GM23338 (cell line): ENCODE results near the gene EXOC4. TPM values are rescaled to one million over a fixed set of nuclear protein-coding genes. Genes with fewer than 3 reads are reported as not detected.

ENCODE experiments used
- ATAC-seq: fragments of 200-7000 bp; cut with Tn5 transposase; 3 replicates; pipeline ENCODE4 v1.9.1; 2020
- DNase-seq: peaks from one replicate; pipeline ENCODE4 v3.0.0-alpha.2; 2015; ENCODE audit warnings: low spot score
- H2AFZ ChIP-seq: fragments of 200-600 bp; sonication (generic); 2 replicates; pipeline ENCODE4 v1.8.0; 2016; ENCODE audit warnings: antibody characterized with exemption, mild to moderate bottlenecking, moderate library complexity
- H3F3A ChIP-seq: fragments of 200-600 bp; sonication (generic); replicated peaks from 2 replicates; pipeline ENCODE4 v1.8.0; 2017; ENCODE audit warnings: antibody characterized with exemption, mixed run types, low read depth
- H3K27ac ChIP-seq: fragments of 200-600 bp; sonication (generic); 2 replicates; pipeline ENCODE4 v1.6.1; 2016; ENCODE audit warnings: low read depth
- H3K27me3 ChIP-seq: fragments of 200-600 bp; sonication (generic); 2 replicates; pipeline ENCODE4 v1.8.0; 2016; ENCODE audit warnings: mild to moderate bottlenecking, mixed run types, moderate library complexity; ENCODE audit not compliant: insufficient read depth
- H3K36me3 ChIP-seq: fragments of 200-600 bp; sonication (generic); 2 replicates; pipeline ENCODE4 v1.8.0; 2016; ENCODE audit warnings: mild to moderate bottlenecking; ENCODE audit not compliant: insufficient read depth
- H3K4me1 ChIP-seq: fragments of 200-600 bp; sonication (generic); 2 replicates; pipeline ENCODE4 v1.8.0; 2016; ENCODE audit warnings: mild to moderate bottlenecking, moderate library complexity; ENCODE audit not compliant: insufficient read depth
- H3K4me2 ChIP-seq: fragments of 200-600 bp; sonication (generic); 2 replicates; pipeline ENCODE4 v1.7.1; 2017; ENCODE audit warnings: mixed run types
- H3K4me3 ChIP-seq: fragments of 200-600 bp; sonication (generic); 2 replicates; pipeline ENCODE4 v1.6.1; 2016; ENCODE audit warnings: mixed run types
- H3K79me2 ChIP-seq: fragments of 200-600 bp; sonication (generic); replicated peaks from 2 replicates; pipeline ENCODE4 v1.8.0; 2017; ENCODE audit warnings: mild to moderate bottlenecking; ENCODE audit not compliant: insufficient read depth
- H3K9me2 ChIP-seq: fragments of 200-600 bp; sonication (generic); 2 replicates; pipeline ENCODE4 v1.8.0; 2017; ENCODE audit not compliant: insufficient read depth
- H4K20me1 ChIP-seq: fragments of 200-600 bp; sonication (generic); replicated peaks from 2 replicates; pipeline ENCODE4 v1.8.0; 2017; ENCODE audit warnings: mild to moderate bottlenecking; ENCODE audit not compliant: insufficient read depth
- H3K27ac Mint-ChIP-seq: 2 replicates; pipeline ENCODE4 v1.8.0; 2020; ENCODE audit warnings: inconsistent platforms, mild to moderate bottlenecking, moderate library complexity, mixed read lengths
- H3K27me3 Mint-ChIP-seq: 3 replicates; pipeline ENCODE4 v1.8.0; 2022; ENCODE audit warnings: low read depth, mild to moderate bottlenecking, moderate library complexity, mixed read lengths, inconsistent platforms; ENCODE audit not compliant: insufficient read depth, poor library complexity
- H3K36me3 Mint-ChIP-seq: 3 replicates; pipeline ENCODE4 v1.8.0; 2021; ENCODE audit warnings: low read depth, mild to moderate bottlenecking, inconsistent platforms, moderate library complexity, mixed read lengths
- H3K4me1 Mint-ChIP-seq: 3 replicates; pipeline ENCODE4 v1.8.0; 2020; ENCODE audit warnings: mild to moderate bottlenecking, inconsistent platforms, mixed read lengths
- H3K4me3 Mint-ChIP-seq: 3 replicates; pipeline ENCODE4 v1.8.0; 2021; ENCODE audit warnings: moderate library complexity, mild to moderate bottlenecking, inconsistent platforms, mixed read lengths
- H3K9me3 Mint-ChIP-seq: 3 replicates; pipeline ENCODE4 v1.8.0; 2020; ENCODE audit warnings: moderate library complexity, mild to moderate bottlenecking, inconsistent platforms, mixed read lengths
- CREB1 ChIP-seq: fragments of 250-450 bp; sonication (Bioruptor Pico); IDR thresholded peaks from 2 replicates; pipeline ENCODE4 v1.5.0; 2020; ENCODE audit warnings: low read depth, mild to moderate bottlenecking, moderate library complexity
- EZH2 ChIP-seq: fragments of 200-600 bp; sonication (generic); IDR thresholded peaks from one replicate; pipeline ENCODE4 v1.8.0; 2017; ENCODE audit warnings: antibody characterized with exemption, mild to moderate bottlenecking, low read depth; ENCODE audit not compliant: unreplicated experiment
- EZH2phosphoT487 ChIP-seq: fragments of 200-600 bp; sonication (generic); IDR thresholded peaks from one replicate; pipeline ENCODE4 v1.8.1; 2018; ENCODE audit warnings: antibody characterized with exemption; ENCODE audit not compliant: unreplicated experiment
- JUNB ChIP-seq: IDR thresholded peaks from one replicate; pipeline ENCODE4 v1.6.1; 2016; ENCODE audit warnings: antibody characterized with exemption; ENCODE audit not compliant: unreplicated experiment
- NANOG ChIP-seq: IDR thresholded peaks from 2 replicates; pipeline ENCODE4 v1.6.1; 2016; ENCODE audit warnings: antibody characterized with exemption, borderline replicate concordance
- POLR2AphosphoS5 ChIP-seq: IDR thresholded peaks from 2 replicates; pipeline ENCODE4 v1.6.1; 2016; ENCODE audit warnings: antibody characterized with exemption, low read depth
- REST ChIP-seq: IDR thresholded peaks from one replicate; pipeline ENCODE4 v1.6.1; 2018; ENCODE audit warnings: antibody characterized with exemption; ENCODE audit not compliant: unreplicated experiment
- STAT1 ChIP-seq: IDR thresholded peaks from one replicate; pipeline ENCODE4 v1.6.1; 2016; ENCODE audit warnings: antibody characterized with exemption; ENCODE audit not compliant: unreplicated experiment
- ZNF114 ChIP-seq: fragments of 250-450 bp; sonication (Bioruptor Pico); IDR thresholded peaks from 2 replicates; pipeline ENCODE4 v1.5.0; 2020; ENCODE audit warnings: mild to moderate bottlenecking, moderate library complexity
- ZNF331 ChIP-seq: fragments of 250-450 bp; sonication (Bioruptor Pico); IDR thresholded peaks from 2 replicates; pipeline ENCODE4 v1.5.0; 2020; ENCODE audit warnings: low read depth, mild to moderate bottlenecking, moderate library complexity
- polyA plus RNA-seq: library from polyadenylated mRNA; unstranded; fragments of >200 nt; fragmentation: Nextera tagmentation; extraction: Ambion mirVana; gene quantifications from 2 replicates; pipeline ENCODE4 v1.2.1, GENCODE V29; 2016
- total RNA-seq: library from RNA; depleted of rRNA; stranded (reverse); fragments of >200 nt; shearing (Covaris generic); gene quantifications from 2 replicates; pipeline ENCODE4 v1.2.3, GENCODE V29; 2014
- TF ChIP-seq, protein P1 (sequence below): IDR thresholded peaks from 2 replicates; pipeline ENCODE4 v1.6.1; 2016; ENCODE audit warnings: antibody characterized with exemption
- TF ChIP-seq, protein P2 (sequence below), 2 experiments: fragments of 200-600 bp in 1 of 2; sonication (generic) in 1 of 2; conservative IDR thresholded peaks; 2 replicates each; pipeline versions ENCODE4 v1.5.1 to v1.6.1; 2016 to 2017; ENCODE audit warnings: antibody characterized with exemption in 2 of 2, low read depth in 2 of 2, mild to moderate bottlenecking in 2 of 2, moderate library complexity in 1 of 2

EXOC4 gene
- total and polyA plus RNA-seq, 2 experiments from 2014 or later, result 37.5 to 52.7 TPM

DNA sequence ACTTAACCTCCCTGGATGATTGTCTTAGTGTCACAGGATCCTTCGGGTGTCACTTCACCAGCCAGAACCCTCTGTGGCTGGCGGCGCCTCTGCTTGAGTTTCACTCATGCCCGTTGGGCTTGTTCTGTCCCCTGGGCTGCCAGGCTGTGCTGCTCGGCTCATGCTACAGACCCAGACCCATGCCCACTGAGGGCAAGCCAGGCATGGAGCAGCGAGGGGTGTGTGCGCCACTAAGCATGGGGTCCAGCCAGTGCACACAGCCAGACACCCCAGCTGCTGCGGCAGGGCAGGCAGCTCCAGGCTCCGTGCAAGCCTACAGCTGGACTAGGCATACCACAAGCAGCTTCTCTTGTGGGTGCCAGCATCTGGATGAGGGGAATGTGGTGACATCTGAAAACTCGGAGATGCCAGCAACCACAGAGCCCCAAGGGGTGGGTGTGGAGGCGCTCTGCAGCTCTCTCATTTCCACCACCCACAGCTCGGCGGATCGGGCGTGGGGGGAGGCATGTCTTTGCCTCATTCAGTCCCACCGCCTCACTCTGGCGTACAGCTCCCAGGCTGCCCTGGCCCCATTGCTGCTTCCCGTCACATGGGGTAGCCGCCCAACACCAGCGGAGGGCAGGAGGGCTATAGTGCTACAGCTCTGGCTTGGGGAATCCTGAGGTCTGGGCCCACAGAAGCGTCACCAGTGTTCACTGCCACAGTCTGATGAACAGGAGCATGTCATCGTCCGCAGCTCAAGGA lies 604.7 kb downstream of the EXOC4 start:
- Histone ChIP-seq H3K4me1 (peaks cover 12% of the 10 kb centered on the region), H3K9me2 (no peaks in the 10 kb centered on the region), H3F3A (no peaks in the 10 kb centered on the region), H3K27ac (no peak overlapping the region), H3K4me2 (no peak overlapping the region), H3K79me2 (no peaks in the 10 kb centered on the region), H3K4me3 (no peak overlapping the region), H4K20me1 (no peaks in the 10 kb centered on the region; the same call in 1 of the 2 replicates), H2AFZ (no peak overlapping the region), H3K27me3 (no peaks in the 10 kb centered on the region), H3K36me3 (no peaks in the 10 kb centered on the region)
- Mint-ChIP-seq H3K4me3 (no peak overlapping the region), H3K27ac (no peak overlapping the region), H3K36me3 (peaks cover 5% of the 10 kb centered on the region; the same call in 2 of the 3 replicates), H3K9me3 (peaks cover 6% of the 10 kb centered on the region; the same call in 2 of the 3 replicates), H3K27me3 (no peaks in the 10 kb centered on the region), H3K4me1 (peaks cover 36% of the 10 kb centered on the region)
- no peak for DNase-seq
- no peak for TF ChIP-seq JUNB
- no peak for TF ChIP-seq EZH2phosphoT487
- no peak for ATAC-seq

DNA sequence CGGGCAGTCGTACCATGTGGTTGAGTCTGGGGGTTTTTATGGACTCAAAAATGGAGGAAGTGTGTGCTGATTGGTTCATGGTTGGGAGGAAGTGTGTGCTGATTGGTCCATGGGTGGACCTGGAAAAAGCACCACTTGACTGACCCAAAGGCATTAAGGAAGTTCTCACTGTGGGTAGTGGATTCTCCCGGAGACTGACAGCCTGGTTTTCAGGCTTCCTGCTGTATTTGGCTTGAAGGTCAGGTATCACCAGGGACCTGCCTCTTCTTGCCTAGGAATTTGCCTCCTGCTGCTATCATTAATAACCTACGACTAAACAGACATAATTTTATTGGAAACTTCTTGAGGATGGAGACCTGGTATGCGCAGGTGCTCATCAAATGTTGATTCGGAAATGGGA lies 605.4 kb downstream of the EXOC4 start:
- Histone ChIP-seq H3K4me1 (peaks cover 12% of the 10 kb centered on the region), H3K79me2 (no peaks in the 10 kb centered on the region), H3K27ac (no peak overlapping the region), H3K4me2 (no peak overlapping the region), H2AFZ (no peak overlapping the region), H3K9me2 (no peaks in the 10 kb centered on the region), H3K27me3 (no peaks in the 10 kb centered on the region), H3K4me3 (no peak overlapping the region), H3K36me3 (no peaks in the 10 kb centered on the region), H3F3A (no peaks in the 10 kb centered on the region), H4K20me1 (no peaks in the 10 kb centered on the region; the same call in 1 of the 2 replicates)
- no peak for DNase-seq
- no peak overlapping the region for H3K27ac Mint-ChIP-seq
- peaks cover 30% of the 10 kb centered on the region for H3K4me1 Mint-ChIP-seq
- peaks cover 5% of the 10 kb centered on the region; the same call in 2 of the 3 replicates for H3K36me3 Mint-ChIP-seq
- no peak for ATAC-seq
- no peaks in the 10 kb centered on the region for H3K27me3 Mint-ChIP-seq
- H3K4me3 Mint-ChIP-seq, result no peak overlapping the region
- H3K9me3 Mint-ChIP-seq, result peaks cover 6% of the 10 kb centered on the region; the same call in 2 of the 3 replicates
- TF ChIP-seq POLR2AphosphoS5, result no peak
- no peak for TF ChIP-seq NANOG
- no peak for TF ChIP-seq EZH2phosphoT487
- TF ChIP-seq, protein P1, sequence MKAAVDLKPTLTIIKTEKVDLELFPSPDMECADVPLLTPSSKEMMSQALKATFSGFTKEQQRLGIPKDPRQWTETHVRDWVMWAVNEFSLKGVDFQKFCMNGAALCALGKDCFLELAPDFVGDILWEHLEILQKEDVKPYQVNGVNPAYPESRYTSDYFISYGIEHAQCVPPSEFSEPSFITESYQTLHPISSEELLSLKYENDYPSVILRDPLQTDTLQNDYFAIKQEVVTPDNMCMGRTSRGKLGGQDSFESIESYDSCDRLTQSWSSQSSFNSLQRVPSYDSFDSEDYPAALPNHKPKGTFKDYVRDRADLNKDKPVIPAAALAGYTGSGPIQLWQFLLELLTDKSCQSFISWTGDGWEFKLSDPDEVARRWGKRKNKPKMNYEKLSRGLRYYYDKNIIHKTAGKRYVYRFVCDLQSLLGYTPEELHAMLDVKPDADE, result no peak
- TF ChIP-seq STAT1, result no peak
- TF ChIP-seq EZH2, result no peak
- no peak for TF ChIP-seq CREB1 (CRISPR knock-in tag)
- TF ChIP-seq, protein P2, sequence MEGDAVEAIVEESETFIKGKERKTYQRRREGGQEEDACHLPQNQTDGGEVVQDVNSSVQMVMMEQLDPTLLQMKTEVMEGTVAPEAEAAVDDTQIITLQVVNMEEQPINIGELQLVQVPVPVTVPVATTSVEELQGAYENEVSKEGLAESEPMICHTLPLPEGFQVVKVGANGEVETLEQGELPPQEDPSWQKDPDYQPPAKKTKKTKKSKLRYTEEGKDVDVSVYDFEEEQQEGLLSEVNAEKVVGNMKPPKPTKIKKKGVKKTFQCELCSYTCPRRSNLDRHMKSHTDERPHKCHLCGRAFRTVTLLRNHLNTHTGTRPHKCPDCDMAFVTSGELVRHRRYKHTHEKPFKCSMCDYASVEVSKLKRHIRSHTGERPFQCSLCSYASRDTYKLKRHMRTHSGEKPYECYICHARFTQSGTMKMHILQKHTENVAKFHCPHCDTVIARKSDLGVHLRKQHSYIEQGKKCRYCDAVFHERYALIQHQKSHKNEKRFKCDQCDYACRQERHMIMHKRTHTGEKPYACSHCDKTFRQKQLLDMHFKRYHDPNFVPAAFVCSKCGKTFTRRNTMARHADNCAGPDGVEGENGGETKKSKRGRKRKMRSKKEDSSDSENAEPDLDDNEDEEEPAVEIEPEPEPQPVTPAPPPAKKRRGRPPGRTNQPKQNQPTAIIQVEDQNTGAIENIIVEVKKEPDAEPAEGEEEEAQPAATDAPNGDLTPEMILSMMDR (conservative IDR thresholded peaks at IDR 0.05; ENCODE audit: low read depth in 2 of 2), result no peak
- no peak for TF ChIP-seq REST
- no peak for TF ChIP-seq ZNF331 (CRISPR knock-in tag)
- no peak for TF ChIP-seq JUNB
- TF ChIP-seq ZNF114 (CRISPR knock-in tag), result no peak
